ENCODE measurements around the gene GYPC. TPM values are rescaled to one million over a fixed set of nuclear protein-coding genes. Genes with fewer than 3 reads are reported as not detected.

The GYPC gene
- total RNA-seq, 1 donor, result 161 TPM

DNA sequence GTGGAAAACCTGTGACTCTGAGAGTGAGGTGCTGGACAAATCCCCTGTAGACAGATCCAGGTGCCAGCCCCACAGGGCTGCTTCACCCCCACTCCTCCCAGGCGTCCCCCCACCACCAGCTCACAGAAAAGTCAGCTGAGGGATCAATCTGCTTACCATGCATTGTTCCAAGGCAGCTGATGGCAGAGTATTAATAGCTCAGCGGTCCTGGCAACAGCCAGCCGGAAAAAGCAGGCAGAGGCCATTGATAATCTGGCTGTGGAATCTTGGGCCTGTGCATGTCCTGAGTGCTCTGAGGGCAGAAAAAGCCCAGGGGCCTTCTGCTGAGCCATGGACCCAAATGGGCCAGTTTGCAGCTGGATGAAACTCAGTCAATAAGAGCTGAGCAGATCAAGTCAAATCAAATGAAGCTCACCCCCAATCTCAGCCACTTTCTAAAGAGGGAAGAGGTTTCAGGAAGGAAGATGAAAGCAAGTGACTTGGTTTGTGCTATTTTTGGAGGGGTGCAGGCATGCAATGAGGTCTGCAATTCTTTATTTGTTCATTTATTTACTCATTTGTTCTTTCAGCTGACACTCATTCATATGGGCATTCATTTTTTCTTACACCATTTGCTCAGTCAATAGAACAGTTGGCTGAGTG is 63.4 kb downstream of the GYPC start:
- no peak overlapping the region for H3K4me3 ChIP-seq (ENCODE audit: low read depth, low read length)
- DNase-seq (ENCODE audit: low read depth), result no peak
- TF ChIP-seq, protein P1, sequence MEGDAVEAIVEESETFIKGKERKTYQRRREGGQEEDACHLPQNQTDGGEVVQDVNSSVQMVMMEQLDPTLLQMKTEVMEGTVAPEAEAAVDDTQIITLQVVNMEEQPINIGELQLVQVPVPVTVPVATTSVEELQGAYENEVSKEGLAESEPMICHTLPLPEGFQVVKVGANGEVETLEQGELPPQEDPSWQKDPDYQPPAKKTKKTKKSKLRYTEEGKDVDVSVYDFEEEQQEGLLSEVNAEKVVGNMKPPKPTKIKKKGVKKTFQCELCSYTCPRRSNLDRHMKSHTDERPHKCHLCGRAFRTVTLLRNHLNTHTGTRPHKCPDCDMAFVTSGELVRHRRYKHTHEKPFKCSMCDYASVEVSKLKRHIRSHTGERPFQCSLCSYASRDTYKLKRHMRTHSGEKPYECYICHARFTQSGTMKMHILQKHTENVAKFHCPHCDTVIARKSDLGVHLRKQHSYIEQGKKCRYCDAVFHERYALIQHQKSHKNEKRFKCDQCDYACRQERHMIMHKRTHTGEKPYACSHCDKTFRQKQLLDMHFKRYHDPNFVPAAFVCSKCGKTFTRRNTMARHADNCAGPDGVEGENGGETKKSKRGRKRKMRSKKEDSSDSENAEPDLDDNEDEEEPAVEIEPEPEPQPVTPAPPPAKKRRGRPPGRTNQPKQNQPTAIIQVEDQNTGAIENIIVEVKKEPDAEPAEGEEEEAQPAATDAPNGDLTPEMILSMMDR (IDR thresholded peaks at IDR 0.05; ENCODE audit: insufficient read depth, low read depth, low read length), result no peak

DNA sequence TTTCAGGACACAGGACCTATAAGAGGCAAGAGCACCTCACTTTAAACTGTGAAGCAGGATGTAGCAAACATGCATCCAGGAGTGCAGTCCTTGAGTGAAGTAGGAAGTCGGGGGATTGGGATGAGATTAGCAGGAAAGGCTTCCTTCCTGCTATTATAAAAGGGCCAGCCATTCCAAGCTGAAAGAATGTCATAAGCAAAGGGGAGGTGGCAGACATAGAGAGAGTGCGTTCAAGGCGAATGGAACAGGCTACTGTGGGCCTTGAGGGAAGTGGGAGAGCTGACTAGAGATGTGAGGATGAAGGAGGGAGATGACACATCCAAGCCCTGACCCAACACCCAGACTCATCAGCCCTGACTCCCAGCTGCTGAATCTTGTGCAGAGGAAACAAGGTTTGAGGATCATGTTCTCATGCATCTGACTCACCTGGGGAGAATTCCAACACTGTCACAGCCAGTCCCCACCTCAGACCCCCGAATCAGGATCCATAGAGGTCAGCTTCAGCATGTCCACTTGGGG is 63.9 kb downstream of the GYPC start:
- DNase-seq (ENCODE audit: low read depth), result no peak
- TF ChIP-seq, protein P1 (IDR thresholded peaks at IDR 0.05; ENCODE audit: insufficient read depth, low read depth, low read length), result no peak
- H3K4me3 ChIP-seq (ENCODE audit: low read depth, low read length), result no peak overlapping the region

DNA sequence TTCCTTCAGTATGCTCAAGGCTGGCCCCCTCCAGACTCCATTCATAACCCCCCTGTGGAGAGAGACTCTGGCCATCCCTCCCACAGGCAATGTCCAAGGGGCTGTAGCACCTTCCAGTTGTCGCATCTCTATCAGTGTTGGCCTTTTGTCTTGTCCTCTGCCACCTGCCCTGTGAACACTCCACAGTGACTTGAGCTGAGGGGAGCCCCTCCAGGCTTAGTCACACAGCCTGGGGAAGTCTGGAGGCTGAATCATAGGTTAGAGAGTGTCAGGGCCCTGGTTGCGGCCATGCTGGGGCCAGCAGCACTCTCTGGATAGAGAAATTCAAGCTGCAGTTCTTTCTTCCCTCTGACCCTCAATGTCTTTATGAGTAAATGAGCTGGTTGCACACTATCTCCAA is 64.7 kb downstream of the GYPC start:
- no peak for DNase-seq (ENCODE audit: low read depth)
- TF ChIP-seq, protein P1 (IDR thresholded peaks at IDR 0.05; ENCODE audit: insufficient read depth, low read depth, low read length), result no peak
- H3K4me3 ChIP-seq (ENCODE audit: low read depth, low read length), result no peak overlapping the region

DNA sequence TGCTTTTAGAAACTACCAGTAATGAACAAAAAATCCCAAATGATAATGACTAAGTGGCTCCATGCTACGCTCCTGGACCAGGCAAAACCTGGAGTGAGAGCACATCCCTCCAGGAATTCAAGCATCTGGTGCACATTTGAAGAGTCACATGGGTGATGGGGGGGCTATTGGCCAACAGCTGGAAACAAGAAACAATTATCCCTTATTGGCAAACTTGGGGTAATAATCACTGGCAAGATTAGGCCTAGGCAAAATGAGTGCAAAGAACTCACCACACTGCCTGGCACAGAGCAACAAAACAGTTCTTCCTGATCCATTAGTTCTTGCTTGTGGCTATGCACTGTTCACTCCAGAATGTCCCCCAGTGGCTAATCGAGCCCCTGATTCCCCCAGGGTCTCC is 66.1 kb downstream of the GYPC start:
- DNase-seq (ENCODE audit: low read depth), result no peak
- H3K4me3 ChIP-seq (ENCODE audit: low read depth, low read length), result no peak overlapping the region
- TF ChIP-seq, protein P1 (IDR thresholded peaks at IDR 0.05; ENCODE audit: insufficient read depth, low read depth, low read length), result no peak

DNA sequence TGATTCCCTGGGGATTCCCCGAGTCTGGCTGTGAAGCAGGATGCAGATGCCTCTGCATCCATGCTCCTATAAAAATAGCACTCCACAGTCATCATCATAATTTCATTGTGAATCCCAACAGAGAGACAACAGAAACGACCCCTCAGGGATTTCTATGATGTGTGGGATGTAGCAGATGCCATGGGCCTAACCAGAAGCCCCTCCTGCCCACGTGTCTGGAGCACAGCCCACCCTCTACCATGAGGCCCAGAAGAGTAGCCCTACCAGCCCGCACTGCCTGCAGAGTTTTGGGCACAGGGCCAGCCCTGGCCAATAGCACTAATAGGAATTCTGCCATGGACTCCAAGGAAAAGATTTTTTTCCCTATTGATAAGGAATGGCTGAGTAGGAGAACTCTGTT is 66.6 kb downstream of the GYPC start:
- H3K4me3 ChIP-seq (ENCODE audit: low read depth, low read length), result no peak overlapping the region
- no peak for DNase-seq (ENCODE audit: low read depth)
- TF ChIP-seq, protein P1 (IDR thresholded peaks at IDR 0.05; ENCODE audit: insufficient read depth, low read depth, low read length), result no peak

DNA sequence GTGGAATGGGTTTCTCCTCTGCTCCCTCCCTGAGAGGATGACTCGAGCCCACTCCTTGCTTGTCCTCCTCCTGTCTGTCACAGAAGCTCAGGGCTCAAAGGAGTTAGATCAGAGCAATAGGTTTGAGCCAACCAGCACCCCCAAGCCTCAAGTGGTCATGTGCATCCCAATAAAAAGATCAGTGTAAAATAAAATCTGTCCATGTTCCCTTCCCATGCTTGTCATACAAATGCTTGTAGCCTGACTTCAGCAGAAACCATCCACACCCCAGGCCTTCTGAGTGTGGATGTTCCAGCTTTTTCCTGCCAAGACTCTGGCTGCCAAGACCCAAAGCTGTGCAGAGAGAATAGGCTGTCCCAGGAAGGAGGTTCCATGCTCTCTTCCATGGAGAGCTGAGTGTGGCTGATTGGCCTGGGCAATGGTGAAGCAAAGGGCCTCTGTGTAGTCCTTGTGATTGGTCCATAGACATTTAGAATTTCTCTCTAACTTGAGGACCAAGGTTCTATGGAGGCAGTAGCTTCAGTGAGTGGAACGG is 67.4 kb downstream of the GYPC start:
- H3K4me3 ChIP-seq (ENCODE audit: low read depth, low read length), result no peak overlapping the region
- DNase-seq (ENCODE audit: low read depth), result no peak
- TF ChIP-seq, protein P1 (IDR thresholded peaks at IDR 0.05; ENCODE audit: insufficient read depth, low read depth, low read length), result no peak

Data from fibroblast of villous mesenchyme (primary cell).